ENCODE data around the gene SHISA8. TPM values are rescaled to one million over a fixed set of nuclear protein-coding genes. Genes with fewer than 3 reads are reported as not detected.

The SHISA8 gene
- total RNA-seq, 1 donor from 2014 or later = not detected

DNA sequence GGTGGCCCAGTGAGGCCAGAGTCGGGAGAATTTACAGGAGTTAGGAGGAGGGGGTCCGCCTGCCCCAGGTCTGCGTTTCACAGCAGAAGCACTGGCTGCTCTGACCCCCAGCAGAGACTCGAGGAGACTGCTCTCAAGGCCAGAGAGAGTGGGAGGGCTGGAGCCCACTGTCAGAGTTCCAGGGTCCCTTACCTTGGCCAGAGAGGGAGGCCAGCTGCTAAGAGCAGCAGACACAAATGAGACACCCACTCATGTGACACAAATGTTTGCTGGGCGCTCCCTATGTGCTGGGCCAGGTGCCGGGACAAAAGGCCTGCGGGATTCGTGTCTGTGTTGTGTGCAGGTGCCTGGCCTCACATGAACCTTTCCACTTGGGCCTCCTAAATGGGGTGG is 14.5 kb upstream of the SHISA8 start:
- Histone ChIP-seq H3K79me2 (ENCODE audit: low read depth) (no peaks in the 10 kb centered on the region), H3K9me3 (ENCODE audit: low read depth) (no peaks in the 10 kb centered on the region), H3K4me3 (no peak overlapping the region), H3K27ac (no peak overlapping the region), H2AFZ (replicated peaks) (no peak overlapping the region), H4K20me1 (ENCODE audit: low read depth) (peaks cover 10% of the 10 kb centered on the region), H3K4me2 (no peak overlapping the region), H3F3A (ENCODE audit: low read depth) (peaks cover 33% of the 10 kb centered on the region), H3K27me3 (peaks cover 41% of the 10 kb centered on the region), H3K4me1 (peaks cover 12% of the 10 kb centered on the region), H3K36me3 (no peaks in the 10 kb centered on the region), H3K9ac (no peak overlapping the region)
- H3K27ac Mint-ChIP-seq = peak overlapping the region; percentile 76
- H3K4me3 Mint-ChIP-seq = peak overlapping the region; percentile 33
- H3K36me3 Mint-ChIP-seq = peaks cover 5% of the 10 kb centered on the region
- no peak for DNase-seq (ENCODE audit: low spot score)
- no peaks in the 10 kb centered on the region for H3K9me3 Mint-ChIP-seq
- H3K4me1 Mint-ChIP-seq = peaks cover 30% of the 10 kb centered on the region
- TF ChIP-seq, protein P1, sequence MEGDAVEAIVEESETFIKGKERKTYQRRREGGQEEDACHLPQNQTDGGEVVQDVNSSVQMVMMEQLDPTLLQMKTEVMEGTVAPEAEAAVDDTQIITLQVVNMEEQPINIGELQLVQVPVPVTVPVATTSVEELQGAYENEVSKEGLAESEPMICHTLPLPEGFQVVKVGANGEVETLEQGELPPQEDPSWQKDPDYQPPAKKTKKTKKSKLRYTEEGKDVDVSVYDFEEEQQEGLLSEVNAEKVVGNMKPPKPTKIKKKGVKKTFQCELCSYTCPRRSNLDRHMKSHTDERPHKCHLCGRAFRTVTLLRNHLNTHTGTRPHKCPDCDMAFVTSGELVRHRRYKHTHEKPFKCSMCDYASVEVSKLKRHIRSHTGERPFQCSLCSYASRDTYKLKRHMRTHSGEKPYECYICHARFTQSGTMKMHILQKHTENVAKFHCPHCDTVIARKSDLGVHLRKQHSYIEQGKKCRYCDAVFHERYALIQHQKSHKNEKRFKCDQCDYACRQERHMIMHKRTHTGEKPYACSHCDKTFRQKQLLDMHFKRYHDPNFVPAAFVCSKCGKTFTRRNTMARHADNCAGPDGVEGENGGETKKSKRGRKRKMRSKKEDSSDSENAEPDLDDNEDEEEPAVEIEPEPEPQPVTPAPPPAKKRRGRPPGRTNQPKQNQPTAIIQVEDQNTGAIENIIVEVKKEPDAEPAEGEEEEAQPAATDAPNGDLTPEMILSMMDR (IDR thresholded peaks at IDR 0.05) = no peak
- TF ChIP-seq EZH2 (IDR thresholded peaks at IDR 0.05) (no peak), EZH2phosphoT487 (IDR thresholded peaks at IDR 0.05) (no peak)
- H3K27me3 Mint-ChIP-seq (ENCODE audit: insufficient read depth, low read depth) = peaks cover 14% of the 10 kb centered on the region

- H3K4me1 ChIP-seq = peaks cover 12% of the 10 kb centered on the region
- TF ChIP-seq EZH2phosphoT487 (IDR thresholded peaks at IDR 0.05) = no peak
- TF ChIP-seq EZH2 (IDR thresholded peaks at IDR 0.05) = no peak
- TF ChIP-seq, protein P1 (IDR thresholded peaks at IDR 0.05) = no peak
- DNase-seq (ENCODE audit: low spot score) = no peak
- no peak overlapping the region for H3K27ac ChIP-seq
- no peak overlapping the region for H3K4me2 ChIP-seq
- Mint-ChIP-seq H3K9me3 (no peaks in the 10 kb centered on the region), H3K27ac (peak overlapping the region; percentile 76), H3K36me3 (peaks cover 5% of the 10 kb centered on the region), H3K27me3 (ENCODE audit: insufficient read depth, low read depth) (peaks cover 14% of the 10 kb centered on the region), H3K4me1 (peaks cover 30% of the 10 kb centered on the region), H3K4me3 (no peak overlapping the region)
- no peaks in the 10 kb centered on the region for H3K79me2 ChIP-seq (ENCODE audit: low read depth)
- no peaks in the 10 kb centered on the region for H3K36me3 ChIP-seq
- H2AFZ ChIP-seq (replicated peaks) = no peak overlapping the region
- H3K9ac ChIP-seq = no peak overlapping the region
- peaks cover 33% of the 10 kb centered on the region for H3F3A ChIP-seq (ENCODE audit: low read depth)
- H3K9me3 ChIP-seq (ENCODE audit: low read depth) = no peaks in the 10 kb centered on the region
- H3K27me3 ChIP-seq = peaks cover 47% of the 10 kb centered on the region
- no peak overlapping the region for H3K4me3 ChIP-seq
- H4K20me1 ChIP-seq (ENCODE audit: low read depth) = peaks cover 10% of the 10 kb centered on the region
Observed at GRCh38 chr22:41928593-41929417, 13.9 kb upstream of the SHISA8 start.

DNA sequence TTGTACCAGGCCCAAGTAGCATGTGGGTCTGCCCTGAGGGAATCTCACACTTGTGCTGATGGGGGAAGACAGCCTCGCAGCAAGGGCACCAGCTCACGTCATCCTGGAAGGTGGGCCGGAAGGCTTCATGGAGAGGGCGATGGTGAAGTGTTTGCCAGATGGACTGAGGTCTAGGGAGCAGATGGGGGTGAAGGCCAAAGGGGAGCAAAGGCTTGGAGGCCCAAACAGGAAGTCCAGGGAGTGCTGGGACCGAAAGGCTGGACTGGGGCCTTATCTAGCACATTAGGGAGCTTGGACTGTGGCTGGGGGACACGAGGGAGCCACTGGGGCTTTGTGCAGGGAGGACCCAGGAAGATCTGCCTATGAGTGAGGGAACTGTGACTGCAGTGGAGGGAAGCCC is 12.9 kb upstream of the SHISA8 start:
- Histone ChIP-seq H3F3A (ENCODE audit: low read depth) (peaks cover 33% of the 10 kb centered on the region), H3K79me2 (ENCODE audit: low read depth) (no peaks in the 10 kb centered on the region), H4K20me1 (ENCODE audit: low read depth) (peaks cover 10% of the 10 kb centered on the region), H3K9ac (no peak overlapping the region), H2AFZ (replicated peaks) (no peak overlapping the region), H3K27ac (no peak overlapping the region), H3K4me1 (peaks cover 12% of the 10 kb centered on the region), H3K27me3 (peaks cover 57% of the 10 kb centered on the region), H3K4me3 (no peak overlapping the region), H3K4me2 (no peak overlapping the region), H3K9me3 (ENCODE audit: low read depth) (no peaks in the 10 kb centered on the region), H3K36me3 (no peaks in the 10 kb centered on the region)
- Mint-ChIP-seq H3K4me3 (peak overlapping the region; percentile 64), H3K27me3 (ENCODE audit: insufficient read depth, low read depth) (peaks cover 16% of the 10 kb centered on the region), H3K4me1 (peaks cover 30% of the 10 kb centered on the region), H3K27ac (no peak overlapping the region), H3K36me3 (peaks cover 5% of the 10 kb centered on the region), H3K9me3 (no peaks in the 10 kb centered on the region)
- TF ChIP-seq EZH2 (IDR thresholded peaks at IDR 0.05) (no peak), EZH2phosphoT487 (IDR thresholded peaks at IDR 0.05) (no peak)
- TF ChIP-seq, protein P1 (IDR thresholded peaks at IDR 0.05) = no peak
- no peak for DNase-seq (ENCODE audit: low spot score)
